ENCODE measurements around the gene UBE2G2.

- TF ChIP-seq CTCF (IDR thresholded peaks at IDR 0.05; ENCODE audit: borderline replicate concordance, extremely low read depth, low read length, poor library complexity, severe bottlenecking) (no peak), EZH2 (IDR thresholded peaks at IDR 0.05; ENCODE audit: borderline replicate concordance, low read depth, low read length, severe bottlenecking) (no peak)
Observed at GRCh38 chr21:44740742-44741141, 60.9 kb downstream of the UBE2G2 start.
